AG04449 (cell line): ENCODE data around the gene NTN3.

ENCODE experiments used
- CTCF ChIA-PET: fragments of 350-600 bp; formaldehyde crosslinking; extraction: SDS; loops from one replicate; lab custom pipeline; 2021; ENCODE audit warnings: antibody characterized with exemption; lab: Yijun Ruan, JAX
- POLR2A ChIA-PET: fragments of 400-600, 350-600 bp; formaldehyde crosslinking; extraction: SDS; loops from one replicate; lab custom pipeline; 2020; ENCODE audit warnings: antibody characterized with exemption, inconsistent platforms; lab: Yijun Ruan, JAX
- DNase-seq: peaks from one replicate; pipeline ENCODE4 v3.0.0-alpha.2; 2010; ENCODE audit warnings: low read depth, low spot score
- H3K4me3 ChIP-seq: 2 replicates; pipeline ENCODE4 v1.5.1; 2011; ENCODE audit warnings: low read depth, mild to moderate bottlenecking, control low read depth, low read length
- TF ChIP-seq, protein P1 (sequence below): IDR thresholded peaks from one replicate; pipeline ENCODE4 v1.5.1; 2011; ENCODE audit warnings: mild to moderate bottlenecking, moderate library complexity, low read length, control low read depth, inconsistent platforms; ENCODE audit not compliant: insufficient read depth; ENCODE audit errors: missing control alignments

Gene NTN3

GRCh38 chr16:2520097-2520783, 49.1 kb downstream of the NTN3 start, which contains the start of gene AMDHD2:
Gene AMDHD2, plus strand, starts transcription at chr16:2520371. Its CDS starts 88 bp downstream, at chr16:2520459.
- H3K4me3 ChIP-seq = peak within 1 kb of the TSS; percentile 72
- TF ChIP-seq, protein P1, sequence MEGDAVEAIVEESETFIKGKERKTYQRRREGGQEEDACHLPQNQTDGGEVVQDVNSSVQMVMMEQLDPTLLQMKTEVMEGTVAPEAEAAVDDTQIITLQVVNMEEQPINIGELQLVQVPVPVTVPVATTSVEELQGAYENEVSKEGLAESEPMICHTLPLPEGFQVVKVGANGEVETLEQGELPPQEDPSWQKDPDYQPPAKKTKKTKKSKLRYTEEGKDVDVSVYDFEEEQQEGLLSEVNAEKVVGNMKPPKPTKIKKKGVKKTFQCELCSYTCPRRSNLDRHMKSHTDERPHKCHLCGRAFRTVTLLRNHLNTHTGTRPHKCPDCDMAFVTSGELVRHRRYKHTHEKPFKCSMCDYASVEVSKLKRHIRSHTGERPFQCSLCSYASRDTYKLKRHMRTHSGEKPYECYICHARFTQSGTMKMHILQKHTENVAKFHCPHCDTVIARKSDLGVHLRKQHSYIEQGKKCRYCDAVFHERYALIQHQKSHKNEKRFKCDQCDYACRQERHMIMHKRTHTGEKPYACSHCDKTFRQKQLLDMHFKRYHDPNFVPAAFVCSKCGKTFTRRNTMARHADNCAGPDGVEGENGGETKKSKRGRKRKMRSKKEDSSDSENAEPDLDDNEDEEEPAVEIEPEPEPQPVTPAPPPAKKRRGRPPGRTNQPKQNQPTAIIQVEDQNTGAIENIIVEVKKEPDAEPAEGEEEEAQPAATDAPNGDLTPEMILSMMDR = no peak
- no peak for DNase-seq
- ChIA-PET POLR2A (interaction anchor here (0.9 to 3.5 kb wide), 4 partner anchors 12 to 365 kb away, joined by 3 to 28 read pairs (median 4); partner anchors contain the start of genes CEMP1, ECI1 and TRAF7), CTCF (interaction anchor here (1.1 to 1.6 kb wide), 2 partner anchors 13 to 19 kb away, joined by 3 to 5 read pairs; no protein-coding TSS in a partner anchor)

- DNase-seq = no peak
- POLR2A ChIA-PET = interaction anchor here (1.0 to 3.5 kb wide), 2 partner anchors 11 to 366 kb away, joined by 4 to 28 read pairs; partner anchors contain the start of genes CEMP1 and TRAF7
Measured at GRCh38 chr16:2520784-2521531, 49.9 kb downstream of the NTN3 start.

More at GRCh38 chr16:2520784-2521531, 49.9 kb downstream of the NTN3 start:
- CTCF ChIA-PET = interaction anchor here (1.1 to 1.6 kb wide), 2 partner anchors 12 to 20 kb away, joined by 3 to 5 read pairs; no protein-coding TSS in a partner anchor
- peak overlapping the region; percentile 72 for H3K4me3 ChIP-seq
- TF ChIP-seq, protein P1 = no peak
